ENCODE results near the gene SLC9A5.
A peak's percentile ranks its signal among the peaks of the same experiment; 100 is the strongest.

The SLC9A5 gene

DNA sequence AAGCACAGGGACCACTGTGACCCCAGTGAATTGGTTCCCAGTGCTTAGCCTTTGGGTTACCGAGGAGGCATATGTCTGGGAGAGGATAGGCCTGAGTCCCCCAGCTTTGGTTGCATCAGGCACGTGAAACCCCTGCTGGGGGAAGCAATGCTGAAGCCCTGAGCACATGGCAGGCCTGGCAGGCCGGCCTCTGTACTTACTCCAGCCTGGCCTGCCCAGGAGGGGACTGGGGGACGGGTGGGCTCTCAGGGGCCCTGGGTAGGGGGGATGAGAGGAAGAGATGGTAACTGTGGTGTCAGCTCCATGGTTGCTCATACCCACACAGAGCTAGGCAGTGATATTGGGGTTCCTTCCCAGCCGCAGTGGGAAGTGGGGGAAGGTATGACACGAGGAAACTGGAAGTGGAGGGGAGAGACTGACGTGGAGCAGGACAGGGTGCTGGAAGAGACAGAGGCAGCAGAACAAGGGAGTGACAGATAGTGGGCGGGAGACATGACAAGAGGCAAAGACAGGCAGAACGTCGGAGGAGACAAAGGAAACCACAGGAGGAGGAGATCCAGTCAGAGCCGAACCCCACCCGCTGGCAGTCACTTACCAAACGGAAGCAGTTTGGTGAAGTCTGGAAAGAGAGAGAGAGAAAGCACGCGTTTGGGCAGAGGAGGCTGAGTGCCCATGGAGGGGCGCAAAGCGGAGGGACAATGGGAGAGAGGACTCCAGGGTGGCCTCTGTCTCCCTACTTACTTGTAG, 12.8 kb upstream of the SLC9A5 start:
- TF ChIP-seq, protein P1, sequence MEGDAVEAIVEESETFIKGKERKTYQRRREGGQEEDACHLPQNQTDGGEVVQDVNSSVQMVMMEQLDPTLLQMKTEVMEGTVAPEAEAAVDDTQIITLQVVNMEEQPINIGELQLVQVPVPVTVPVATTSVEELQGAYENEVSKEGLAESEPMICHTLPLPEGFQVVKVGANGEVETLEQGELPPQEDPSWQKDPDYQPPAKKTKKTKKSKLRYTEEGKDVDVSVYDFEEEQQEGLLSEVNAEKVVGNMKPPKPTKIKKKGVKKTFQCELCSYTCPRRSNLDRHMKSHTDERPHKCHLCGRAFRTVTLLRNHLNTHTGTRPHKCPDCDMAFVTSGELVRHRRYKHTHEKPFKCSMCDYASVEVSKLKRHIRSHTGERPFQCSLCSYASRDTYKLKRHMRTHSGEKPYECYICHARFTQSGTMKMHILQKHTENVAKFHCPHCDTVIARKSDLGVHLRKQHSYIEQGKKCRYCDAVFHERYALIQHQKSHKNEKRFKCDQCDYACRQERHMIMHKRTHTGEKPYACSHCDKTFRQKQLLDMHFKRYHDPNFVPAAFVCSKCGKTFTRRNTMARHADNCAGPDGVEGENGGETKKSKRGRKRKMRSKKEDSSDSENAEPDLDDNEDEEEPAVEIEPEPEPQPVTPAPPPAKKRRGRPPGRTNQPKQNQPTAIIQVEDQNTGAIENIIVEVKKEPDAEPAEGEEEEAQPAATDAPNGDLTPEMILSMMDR (conservative IDR thresholded peaks at IDR 0.05; ENCODE audit: low read length): no peak
- DNase-seq (ENCODE audit: low read depth): no peak
- H3K4me3 ChIP-seq (ENCODE audit: low read length): no peak overlapping the region

DNA sequence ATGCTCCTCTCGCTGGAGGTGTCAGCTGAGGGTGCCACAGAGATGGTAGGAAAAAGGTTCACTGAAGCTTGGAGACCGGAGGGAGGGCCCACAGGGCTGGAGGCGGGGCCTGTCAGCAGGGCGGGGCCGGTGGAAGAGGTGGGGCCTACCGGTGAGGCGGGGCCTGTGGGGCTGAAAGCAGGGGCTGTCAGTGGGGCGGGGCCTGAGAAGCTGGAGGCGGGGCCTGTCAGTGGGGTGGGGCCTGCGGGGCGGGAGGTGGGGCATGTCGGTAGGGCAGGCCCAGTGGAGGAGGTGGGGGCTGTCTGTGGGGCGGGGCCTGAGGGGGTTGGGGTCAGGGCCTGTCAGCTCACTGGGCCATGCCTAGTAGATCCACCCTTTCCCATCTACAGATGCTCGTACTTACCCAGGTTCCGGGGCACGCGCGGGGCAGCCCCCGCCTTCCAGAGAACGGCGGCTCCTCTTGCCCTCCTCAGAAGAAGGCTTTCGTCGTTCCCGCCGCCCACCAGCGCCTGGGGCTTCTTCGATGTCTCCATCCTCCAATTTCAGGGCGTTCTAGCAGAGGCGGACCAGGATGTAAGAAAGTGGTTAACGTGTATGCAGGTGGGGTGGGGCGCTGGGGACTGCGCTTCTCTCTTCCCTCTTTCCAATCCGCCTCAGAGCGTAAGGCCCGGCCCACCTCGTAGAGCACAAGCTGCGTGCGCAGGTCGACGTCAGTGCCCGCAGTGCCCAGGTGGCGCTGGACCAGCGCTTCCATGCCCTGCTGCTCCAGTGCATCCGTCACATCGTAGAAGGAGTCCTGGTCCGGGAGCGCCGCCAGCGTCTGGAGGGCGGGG, 12.0 kb upstream of the SLC9A5 start:
- H3K4me3 ChIP-seq (ENCODE audit: low read length): no peak overlapping the region
- peak; percentile 33 for DNase-seq (ENCODE audit: low read depth)

DNA sequence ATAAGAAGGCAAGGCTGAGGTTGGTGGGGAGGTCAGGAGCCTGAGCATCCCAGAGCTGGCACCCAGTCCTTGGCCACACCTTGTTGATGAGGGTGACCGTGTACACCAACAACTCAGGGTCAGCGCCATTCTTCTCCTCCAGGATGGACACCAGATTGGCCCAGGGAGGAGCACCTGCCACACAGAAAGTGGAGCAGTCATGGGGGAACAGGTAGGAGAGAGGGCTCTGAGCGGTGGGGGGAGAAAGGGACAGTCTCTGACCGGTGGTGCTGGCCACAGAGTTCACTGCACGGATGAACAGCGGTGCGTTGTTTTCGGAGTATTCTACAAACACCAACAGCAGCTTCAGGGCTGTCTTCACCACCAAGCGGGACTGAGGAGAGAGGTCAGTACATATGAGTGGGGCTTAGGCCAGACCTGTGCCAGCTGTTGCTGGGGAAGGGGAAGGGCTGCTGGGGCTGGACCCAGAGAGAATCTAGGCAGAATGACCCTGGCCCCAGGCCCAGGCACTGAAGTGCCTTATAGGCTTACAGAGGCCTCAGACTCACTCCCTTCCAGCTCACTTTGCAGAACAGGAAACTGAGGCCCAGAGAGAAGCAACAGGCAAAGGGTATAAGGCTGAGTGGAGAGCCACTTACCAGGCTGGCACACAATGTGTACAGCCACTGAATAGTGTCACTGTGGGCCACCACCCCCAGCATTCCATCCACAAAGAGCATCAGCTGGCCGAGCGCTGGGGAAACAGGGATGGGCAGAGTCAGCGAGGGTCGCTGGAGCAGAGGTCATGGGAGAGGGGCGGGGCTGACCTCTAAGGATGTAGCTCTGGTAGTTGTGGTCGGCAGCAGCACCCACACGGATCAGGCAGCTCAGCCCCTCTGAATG, 11.1 kb upstream of the SLC9A5 start:
- no peak overlapping the region for H3K4me3 ChIP-seq (ENCODE audit: low read length)
- no peak for DNase-seq (ENCODE audit: low read depth)
- TF ChIP-seq, protein P1 (conservative IDR thresholded peaks at IDR 0.05; ENCODE audit: low read length): no peak

More for the DNA sequence above, 12.0 kb upstream of the SLC9A5 start:
- TF ChIP-seq, protein P1 (conservative IDR thresholded peaks at IDR 0.05; ENCODE audit: low read length): no peak

DNA sequence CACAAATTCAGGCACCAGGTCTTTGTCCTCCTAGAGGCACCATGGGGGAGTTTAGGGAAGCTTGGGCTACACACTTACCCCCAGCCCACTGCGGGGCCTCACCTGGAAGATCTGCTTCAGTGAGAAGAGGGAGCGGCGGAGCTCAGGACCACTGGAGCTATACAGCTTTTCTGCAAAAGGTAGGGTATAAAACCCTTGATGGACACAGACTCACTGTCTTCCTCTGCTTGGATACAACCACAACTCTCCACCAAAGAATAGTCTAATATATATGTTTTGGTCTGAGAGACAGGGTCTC, 10.6 kb upstream of the SLC9A5 start:
- H3K4me3 ChIP-seq (ENCODE audit: low read length): no peak overlapping the region
- no peak for DNase-seq (ENCODE audit: low read depth)
- TF ChIP-seq, protein P1 (conservative IDR thresholded peaks at IDR 0.05; ENCODE audit: low read length): no peak

DNA sequence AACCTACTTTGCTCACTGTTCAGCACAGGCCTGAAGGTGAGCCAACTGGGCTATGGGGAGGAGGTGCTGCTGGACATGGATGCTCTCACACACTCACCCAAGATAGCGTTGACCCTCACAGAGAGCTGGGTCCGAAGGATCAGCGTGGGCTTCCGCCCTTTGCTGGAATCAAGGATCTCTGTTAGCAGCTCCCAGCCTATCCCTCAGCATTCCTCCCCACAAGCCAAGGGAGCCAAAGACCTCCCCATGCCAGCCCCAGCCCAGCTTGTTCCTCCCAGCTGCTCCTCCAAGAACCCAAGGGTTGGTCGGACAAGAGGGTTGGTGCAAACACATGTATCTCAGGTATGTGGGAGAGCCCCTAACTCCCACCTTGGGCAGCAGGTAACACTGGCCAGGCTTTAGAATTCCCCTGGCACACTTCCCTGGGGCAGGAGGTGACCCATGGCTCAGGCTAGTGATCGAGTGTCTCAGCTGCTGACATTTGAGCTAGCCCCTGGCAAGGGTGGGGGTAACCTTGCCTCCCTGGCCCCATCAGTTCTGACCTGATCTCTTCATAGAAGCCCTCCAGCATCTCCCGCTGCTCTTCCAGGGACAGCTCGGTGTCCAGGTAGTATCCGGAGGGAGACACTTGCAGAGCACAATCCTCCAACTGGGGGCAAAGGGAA, 9.8 kb upstream of the SLC9A5 start:
- TF ChIP-seq, protein P1 (conservative IDR thresholded peaks at IDR 0.05; ENCODE audit: low read length): no peak
- no peak for DNase-seq (ENCODE audit: low read depth)
- H3K4me3 ChIP-seq (ENCODE audit: low read length): no peak overlapping the region

DNA sequence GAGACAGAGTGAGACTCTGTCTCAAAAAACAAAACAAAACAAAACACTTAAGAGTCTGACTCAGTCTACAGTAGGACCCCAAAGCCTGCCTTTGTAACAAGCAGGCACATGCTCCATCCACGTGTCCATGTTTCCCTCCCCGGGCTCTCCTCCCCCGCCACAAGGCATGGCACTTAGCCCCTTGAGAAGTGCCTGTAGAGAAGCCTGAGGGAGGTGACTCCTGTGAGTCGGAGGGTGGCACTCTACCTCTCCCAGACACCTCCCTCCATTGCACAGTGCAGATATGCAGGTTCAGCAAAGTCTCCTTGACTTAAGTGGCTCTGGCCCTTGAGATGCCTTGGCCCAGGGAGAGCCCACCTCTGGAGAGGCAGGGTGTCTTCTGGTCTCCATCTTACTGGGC, 8.3 kb upstream of the SLC9A5 start:
- H3K4me3 ChIP-seq (ENCODE audit: low read length): no peak overlapping the region
- TF ChIP-seq, protein P1 (conservative IDR thresholded peaks at IDR 0.05; ENCODE audit: low read length): no peak
- peak; percentile 34 for DNase-seq (ENCODE audit: low read depth)
